WTC11 (cell line): ENCODE data around the gene SUPT5H.

Experiments
- ATF1 ChIP-seq: sonication (generic); formaldehyde crosslinking; IDR thresholded peaks from 2 replicates; pipeline ENCODE4 v1.8.1; 2023; ENCODE audit warnings: mild to moderate bottlenecking, moderate library complexity, missing genetic modification reagents
- ESRRA ChIP-seq: sonication (generic); formaldehyde crosslinking; IDR thresholded peaks from 2 replicates; pipeline ENCODE4 v1.8.1; 2022; ENCODE audit warnings: mild to moderate bottlenecking, missing genetic modification reagents, borderline replicate concordance
- SP1 ChIP-seq: sonication (generic); formaldehyde crosslinking; conservative IDR thresholded peaks from 2 replicates; pipeline ENCODE4 v1.8.1; 2022; ENCODE audit warnings: missing genetic modification reagents
- ZBTB21 ChIP-seq: sonication (generic); formaldehyde crosslinking; IDR thresholded peaks from 2 replicates; pipeline ENCODE4 v1.8.1; 2023; ENCODE audit warnings: mild to moderate bottlenecking, missing genetic modification reagents, borderline replicate concordance
- ZNF263 ChIP-seq: sonication (generic); formaldehyde crosslinking; IDR thresholded peaks from 2 replicates; pipeline ENCODE4 v1.8.1; 2022; ENCODE audit warnings: low read depth, mild to moderate bottlenecking, moderate library complexity, missing genetic modification reagents
- ZNF416 ChIP-seq: fragments of 250-450 bp; sonication (Bioruptor Pico); IDR thresholded peaks from 2 replicates; pipeline ENCODE4 v1.9.0; 2021; ENCODE audit warnings: mild to moderate bottlenecking, inconsistent platforms
- TF ChIP-seq, protein P1 (sequence below): fragments of 200-600 bp; IDR thresholded peaks from 2 replicates; pipeline ENCODE4 v1.8.0; 2022; ENCODE audit warnings: antibody characterized with exemption
- TF ChIP-seq, protein P2 (sequence below): sonication (generic); formaldehyde crosslinking; IDR thresholded peaks from 2 replicates; pipeline ENCODE4 v1.8.0; 2023; ENCODE audit warnings: mild to moderate bottlenecking, missing genetic modification reagents
- TF ChIP-seq, protein P3 (sequence below): sonication (generic); formaldehyde crosslinking; IDR thresholded peaks from 2 replicates; pipeline ENCODE4 v1.8.0; 2022; ENCODE audit warnings: mild to moderate bottlenecking, missing genetic modification reagents
- TF ChIP-seq, protein P4 (sequence below): sonication (generic); formaldehyde crosslinking; conservative IDR thresholded peaks from 2 replicates; pipeline ENCODE4 v1.8.1; 2022; ENCODE audit warnings: mild to moderate bottlenecking, missing genetic modification reagents
- TF ChIP-seq, protein P5 (sequence below): sonication (generic); formaldehyde crosslinking; IDR thresholded peaks from 2 replicates; pipeline ENCODE4 v1.8.0; 2022; ENCODE audit warnings: missing genetic modification reagents

DNA sequence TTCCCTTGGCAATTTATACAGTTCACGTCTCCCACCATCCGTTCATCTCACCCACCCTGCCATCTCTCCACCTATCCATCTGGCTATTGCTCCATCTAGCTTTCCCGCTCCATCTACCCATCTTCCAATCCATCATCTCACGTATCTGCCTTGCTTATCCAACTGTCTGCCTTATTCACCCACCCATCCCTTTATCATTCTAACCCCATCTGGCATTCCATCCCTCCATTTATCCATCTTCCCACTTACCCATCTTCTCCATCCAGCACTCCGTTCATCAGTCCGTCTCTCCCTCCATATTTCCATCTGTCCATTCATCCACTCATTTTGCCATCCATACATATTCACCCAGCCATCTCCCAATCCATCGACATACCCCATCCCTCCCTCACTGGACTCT lies 19.6 kb upstream of the SUPT5H start:
- TF ChIP-seq, protein P1, sequence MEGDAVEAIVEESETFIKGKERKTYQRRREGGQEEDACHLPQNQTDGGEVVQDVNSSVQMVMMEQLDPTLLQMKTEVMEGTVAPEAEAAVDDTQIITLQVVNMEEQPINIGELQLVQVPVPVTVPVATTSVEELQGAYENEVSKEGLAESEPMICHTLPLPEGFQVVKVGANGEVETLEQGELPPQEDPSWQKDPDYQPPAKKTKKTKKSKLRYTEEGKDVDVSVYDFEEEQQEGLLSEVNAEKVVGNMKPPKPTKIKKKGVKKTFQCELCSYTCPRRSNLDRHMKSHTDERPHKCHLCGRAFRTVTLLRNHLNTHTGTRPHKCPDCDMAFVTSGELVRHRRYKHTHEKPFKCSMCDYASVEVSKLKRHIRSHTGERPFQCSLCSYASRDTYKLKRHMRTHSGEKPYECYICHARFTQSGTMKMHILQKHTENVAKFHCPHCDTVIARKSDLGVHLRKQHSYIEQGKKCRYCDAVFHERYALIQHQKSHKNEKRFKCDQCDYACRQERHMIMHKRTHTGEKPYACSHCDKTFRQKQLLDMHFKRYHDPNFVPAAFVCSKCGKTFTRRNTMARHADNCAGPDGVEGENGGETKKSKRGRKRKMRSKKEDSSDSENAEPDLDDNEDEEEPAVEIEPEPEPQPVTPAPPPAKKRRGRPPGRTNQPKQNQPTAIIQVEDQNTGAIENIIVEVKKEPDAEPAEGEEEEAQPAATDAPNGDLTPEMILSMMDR = no peak
- TF ChIP-seq, protein P2, sequence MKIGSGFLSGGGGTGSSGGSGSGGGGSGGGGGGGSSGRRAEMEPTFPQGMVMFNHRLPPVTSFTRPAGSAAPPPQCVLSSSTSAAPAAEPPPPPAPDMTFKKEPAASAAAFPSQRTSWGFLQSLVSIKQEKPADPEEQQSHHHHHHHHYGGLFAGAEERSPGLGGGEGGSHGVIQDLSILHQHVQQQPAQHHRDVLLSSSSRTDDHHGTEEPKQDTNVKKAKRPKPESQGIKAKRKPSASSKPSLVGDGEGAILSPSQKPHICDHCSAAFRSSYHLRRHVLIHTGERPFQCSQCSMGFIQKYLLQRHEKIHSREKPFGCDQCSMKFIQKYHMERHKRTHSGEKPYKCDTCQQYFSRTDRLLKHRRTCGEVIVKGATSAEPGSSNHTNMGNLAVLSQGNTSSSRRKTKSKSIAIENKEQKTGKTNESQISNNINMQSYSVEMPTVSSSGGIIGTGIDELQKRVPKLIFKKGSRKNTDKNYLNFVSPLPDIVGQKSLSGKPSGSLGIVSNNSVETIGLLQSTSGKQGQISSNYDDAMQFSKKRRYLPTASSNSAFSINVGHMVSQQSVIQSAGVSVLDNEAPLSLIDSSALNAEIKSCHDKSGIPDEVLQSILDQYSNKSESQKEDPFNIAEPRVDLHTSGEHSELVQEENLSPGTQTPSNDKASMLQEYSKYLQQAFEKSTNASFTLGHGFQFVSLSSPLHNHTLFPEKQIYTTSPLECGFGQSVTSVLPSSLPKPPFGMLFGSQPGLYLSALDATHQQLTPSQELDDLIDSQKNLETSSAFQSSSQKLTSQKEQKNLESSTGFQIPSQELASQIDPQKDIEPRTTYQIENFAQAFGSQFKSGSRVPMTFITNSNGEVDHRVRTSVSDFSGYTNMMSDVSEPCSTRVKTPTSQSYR (CRISPR knock-in tag) = no peak
- TF ChIP-seq ATF1 (CRISPR knock-in tag) = no peak
- TF ChIP-seq ESRRA (CRISPR knock-in tag) = no peak
- TF ChIP-seq SP1 (CRISPR knock-in tag) = no peak
- TF ChIP-seq ZNF416 (CRISPR knock-in tag) = no peak
- TF ChIP-seq, protein P3, sequence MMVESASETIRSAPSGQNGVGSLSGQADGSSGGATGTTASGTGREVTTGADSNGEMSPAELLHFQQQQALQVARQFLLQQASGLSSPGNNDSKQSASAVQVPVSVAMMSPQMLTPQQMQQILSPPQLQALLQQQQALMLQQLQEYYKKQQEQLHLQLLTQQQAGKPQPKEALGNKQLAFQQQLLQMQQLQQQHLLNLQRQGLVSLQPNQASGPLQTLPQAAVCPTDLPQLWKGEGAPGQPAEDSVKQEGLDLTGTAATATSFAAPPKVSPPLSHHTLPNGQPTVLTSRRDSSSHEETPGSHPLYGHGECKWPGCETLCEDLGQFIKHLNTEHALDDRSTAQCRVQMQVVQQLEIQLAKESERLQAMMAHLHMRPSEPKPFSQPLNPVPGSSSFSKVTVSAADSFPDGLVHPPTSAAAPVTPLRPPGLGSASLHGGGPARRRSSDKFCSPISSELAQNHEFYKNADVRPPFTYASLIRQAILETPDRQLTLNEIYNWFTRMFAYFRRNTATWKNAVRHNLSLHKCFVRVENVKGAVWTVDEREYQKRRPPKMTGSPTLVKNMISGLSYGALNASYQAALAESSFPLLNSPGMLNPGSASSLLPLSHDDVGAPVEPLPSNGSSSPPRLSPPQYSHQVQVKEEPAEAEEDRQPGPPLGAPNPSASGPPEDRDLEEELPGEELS (CRISPR knock-in tag) = no peak
- TF ChIP-seq ZNF263 (CRISPR knock-in tag) = no peak
- TF ChIP-seq ZBTB21 (CRISPR knock-in tag) = no peak
- TF ChIP-seq, protein P4, sequence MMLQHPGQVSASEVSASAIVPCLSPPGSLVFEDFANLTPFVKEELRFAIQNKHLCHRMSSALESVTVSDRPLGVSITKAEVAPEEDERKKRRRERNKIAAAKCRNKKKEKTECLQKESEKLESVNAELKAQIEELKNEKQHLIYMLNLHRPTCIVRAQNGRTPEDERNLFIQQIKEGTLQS (CRISPR knock-in tag) = no peak
- TF ChIP-seq, protein P5, sequence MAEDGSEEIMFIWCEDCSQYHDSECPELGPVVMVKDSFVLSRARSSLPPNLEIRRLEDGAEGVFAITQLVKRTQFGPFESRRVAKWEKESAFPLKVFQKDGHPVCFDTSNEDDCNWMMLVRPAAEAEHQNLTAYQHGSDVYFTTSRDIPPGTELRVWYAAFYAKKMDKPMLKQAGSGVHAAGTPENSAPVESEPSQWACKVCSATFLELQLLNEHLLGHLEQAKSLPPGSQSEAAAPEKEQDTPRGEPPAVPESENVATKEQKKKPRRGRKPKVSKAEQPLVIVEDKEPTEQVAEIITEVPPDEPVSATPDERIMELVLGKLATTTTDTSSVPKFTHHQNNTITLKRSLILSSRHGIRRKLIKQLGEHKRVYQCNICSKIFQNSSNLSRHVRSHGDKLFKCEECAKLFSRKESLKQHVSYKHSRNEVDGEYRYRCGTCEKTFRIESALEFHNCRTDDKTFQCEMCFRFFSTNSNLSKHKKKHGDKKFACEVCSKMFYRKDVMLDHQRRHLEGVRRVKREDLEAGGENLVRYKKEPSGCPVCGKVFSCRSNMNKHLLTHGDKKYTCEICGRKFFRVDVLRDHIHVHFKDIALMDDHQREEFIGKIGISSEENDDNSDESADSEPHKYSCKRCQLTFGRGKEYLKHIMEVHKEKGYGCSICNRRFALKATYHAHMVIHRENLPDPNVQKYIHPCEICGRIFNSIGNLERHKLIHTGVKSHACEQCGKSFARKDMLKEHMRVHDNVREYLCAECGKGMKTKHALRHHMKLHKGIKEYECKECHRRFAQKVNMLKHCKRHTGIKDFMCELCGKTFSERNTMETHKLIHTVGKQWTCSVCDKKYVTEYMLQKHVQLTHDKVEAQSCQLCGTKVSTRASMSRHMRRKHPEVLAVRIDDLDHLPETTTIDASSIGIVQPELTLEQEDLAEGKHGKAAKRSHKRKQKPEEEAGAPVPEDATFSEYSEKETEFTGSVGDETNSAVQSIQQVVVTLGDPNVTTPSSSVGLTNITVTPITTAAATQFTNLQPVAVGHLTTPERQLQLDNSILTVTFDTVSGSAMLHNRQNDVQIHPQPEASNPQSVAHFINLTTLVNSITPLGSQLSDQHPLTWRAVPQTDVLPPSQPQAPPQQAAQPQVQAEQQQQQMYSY (CRISPR knock-in tag) = no peak
